NCI-H2029 (cell line): ENCODE results near the gene MYH14.

ENCODE experiments used
- DNase-seq: peaks from one replicate; lab custom pipeline; 2025; lab: John Stamatoyannopoulos, UW

MYH14 gene

GRCh38 chr19:50292216-50292827 is 88.9 kb downstream of the MYH14 start:
- no peak for DNase-seq

GRCh38 chr19:50293263-50294004 is 90.0 kb downstream of the MYH14 start:
- DNase-seq = no peak

GRCh38 chr19:50300051-50300450 is 96.6 kb downstream of the MYH14 start:
- DNase-seq = no peak

- DNase-seq = no peak
Observed at GRCh38 chr19:50300814-50301606, 97.6 kb downstream of the MYH14 start.

- DNase-seq = no peak
Observed at GRCh38 chr19:50301607-50301971, 98.2 kb downstream of the MYH14 start.

- DNase-seq = no peak
Observed at GRCh38 chr19:50303558-50303957, 100.1 kb downstream of the MYH14 start.

GRCh38 chr19:50308991-50309390 is 105.6 kb downstream of the MYH14 start:
- no peak for DNase-seq

GRCh38 chr19:50309396-50310125 is 106.1 kb downstream of the MYH14 start:
- DNase-seq = no peak

- DNase-seq = no peak
Observed at GRCh38 chr19:50310759-50311465, 107.5 kb downstream of the MYH14 start.

GRCh38 chr19:50311723-50312635 is 108.6 kb downstream of the MYH14 start:
- no peak for DNase-seq

GRCh38 chr19:50312967-50313811 is 109.8 kb downstream of the MYH14 start:
- DNase-seq = no peak

GRCh38 chr19:50313812-50314536 is 110.6 kb downstream of the MYH14 start:
- no peak for DNase-seq

GRCh38 chr19:50314724-50315708 is 111.6 kb downstream of the MYH14 start:
- no peak for DNase-seq

GRCh38 chr19:50315773-50316448 is 112.5 kb downstream of the MYH14 start:
- no peak for DNase-seq

GRCh38 chr19:50317115-50317514 is 113.7 kb downstream of the MYH14 start:
- DNase-seq = no peak

- DNase-seq = no peak
Observed at GRCh38 chr19:50318438-50318837, 115.0 kb downstream of the MYH14 start.

- no peak for DNase-seq
Observed at GRCh38 chr19:50319156-50319555, 115.7 kb downstream of the MYH14 start.
